Measurements from ENCODE around the gene SPAG9.

DNA sequence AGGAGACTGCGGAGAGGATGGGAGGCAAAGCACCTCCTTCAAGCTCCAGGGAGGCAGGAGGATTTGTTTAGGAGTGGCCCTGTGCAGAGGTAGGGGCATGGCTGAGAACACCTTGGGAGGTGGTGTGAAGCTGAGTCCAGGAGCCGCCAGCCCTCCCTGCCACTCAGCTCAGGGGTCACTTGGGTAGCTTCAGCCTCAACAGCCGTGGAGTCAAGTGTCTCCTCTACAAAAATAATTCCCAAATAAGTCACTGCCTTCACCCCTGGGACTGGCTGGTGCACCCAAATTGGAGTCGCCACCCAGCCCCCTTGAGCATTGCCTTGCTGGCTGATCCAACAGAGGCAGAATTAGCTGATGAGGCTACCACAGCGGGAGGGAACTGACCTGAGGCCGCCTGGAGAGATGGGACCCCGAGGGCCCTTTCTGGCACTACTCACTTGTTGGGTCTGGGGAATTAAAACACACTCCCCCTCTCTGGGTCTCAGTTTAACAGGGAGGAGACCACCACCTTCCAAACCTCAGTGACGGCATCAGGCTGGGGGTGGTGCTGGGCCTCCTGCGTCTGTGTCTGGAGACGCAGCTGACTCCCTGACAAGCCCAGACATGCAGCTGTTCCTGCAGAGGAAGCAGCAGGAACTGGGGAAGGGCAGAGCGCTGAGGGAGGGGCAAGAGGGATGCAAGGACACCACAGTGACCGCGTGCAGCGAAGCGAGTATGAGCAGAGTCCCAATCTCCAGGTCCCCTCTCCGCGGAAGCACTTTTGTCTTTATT lies 166.7 kb downstream of the SPAG9 start:
- TF ChIP-seq, protein P1, sequence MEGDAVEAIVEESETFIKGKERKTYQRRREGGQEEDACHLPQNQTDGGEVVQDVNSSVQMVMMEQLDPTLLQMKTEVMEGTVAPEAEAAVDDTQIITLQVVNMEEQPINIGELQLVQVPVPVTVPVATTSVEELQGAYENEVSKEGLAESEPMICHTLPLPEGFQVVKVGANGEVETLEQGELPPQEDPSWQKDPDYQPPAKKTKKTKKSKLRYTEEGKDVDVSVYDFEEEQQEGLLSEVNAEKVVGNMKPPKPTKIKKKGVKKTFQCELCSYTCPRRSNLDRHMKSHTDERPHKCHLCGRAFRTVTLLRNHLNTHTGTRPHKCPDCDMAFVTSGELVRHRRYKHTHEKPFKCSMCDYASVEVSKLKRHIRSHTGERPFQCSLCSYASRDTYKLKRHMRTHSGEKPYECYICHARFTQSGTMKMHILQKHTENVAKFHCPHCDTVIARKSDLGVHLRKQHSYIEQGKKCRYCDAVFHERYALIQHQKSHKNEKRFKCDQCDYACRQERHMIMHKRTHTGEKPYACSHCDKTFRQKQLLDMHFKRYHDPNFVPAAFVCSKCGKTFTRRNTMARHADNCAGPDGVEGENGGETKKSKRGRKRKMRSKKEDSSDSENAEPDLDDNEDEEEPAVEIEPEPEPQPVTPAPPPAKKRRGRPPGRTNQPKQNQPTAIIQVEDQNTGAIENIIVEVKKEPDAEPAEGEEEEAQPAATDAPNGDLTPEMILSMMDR (IDR thresholded peaks at IDR 0.05) = no peak
- TF ChIP-seq EP300 (IDR thresholded peaks at IDR 0.05; ENCODE audit: low read depth) (no peak), POLR2A (IDR thresholded peaks at IDR 0.05) (no peak)
